HCT116 (cell line): ENCODE results near the gene ACSF2. TPM values are rescaled to one million over a fixed set of nuclear protein-coding genes. Genes with fewer than 3 reads are reported as not detected.

ENCODE experiments used
- ATAC-seq: fragments of 200-7000 bp; cut with Tn5 transposase; 2 replicates; pipeline ENCODE4 v1.9.1; 2020; ENCODE audit warnings: mild to moderate bottlenecking, moderate library complexity
- BruUV-seq: library from RNA; stranded (reverse); fragments of 400-500 nt; replicated peaks from 2 replicates; lab custom pipeline; 2021; lab: Mats Ljungman, UMichigan
- CTCF ChIA-PET: fragments of 300-600 bp; sonication (Branson Sonifier 250); formaldehyde crosslinking; loops from one replicate; lab custom pipeline; 2021; ENCODE audit warnings: antibody characterized with exemption; lab: Charles Lee
- POLR2A ChIA-PET: fragments of 300-600, 350-600 bp; sonication (Branson Sonifier 250); formaldehyde crosslinking; loops from one replicate; lab custom pipeline; 2021; ENCODE audit warnings: antibody characterized with exemption; lab: Charles Lee
- RAD21 ChIA-PET, 2 experiments: fragments of 300-600 bp; sonication (Branson Sonifier 250); formaldehyde crosslinking; loops; one replicate each; lab custom pipeline; 2023; ENCODE audit warnings: low total read pairs in 2 of 2; ENCODE audit not compliant: uncharacterized antibody in 2 of 2, unreplicated experiment in 2 of 2, low non-redundant PET in 1 of 2; lab: Charles Lee
- DNase-seq: peaks from one replicate; pipeline ENCODE4 v3.0.0-alpha.2; 2010; ENCODE audit warnings: low read depth, low spot score
- H2AFZ ChIP-seq: fragments of 200-600 bp; shearing (Covaris generic), sonication (generic); 2 replicates; pipeline ENCODE4 v1.6.1; 2017; ENCODE audit warnings: low read depth, mixed run types, mixed read lengths, antibody characterized with exemption, low read length; ENCODE audit not compliant: poor library complexity, severe bottlenecking
- H3K27ac ChIP-seq: 2 replicates; pipeline ENCODE4 v1.5.1; 2012; ENCODE audit warnings: low read depth, low read length
- H3K27me3 ChIP-seq: fragments of 200-600 bp; sonication (generic); 2 replicates; pipeline ENCODE4 v1.6.1; 2016; ENCODE audit warnings: mixed run types, low read length, mixed read lengths; ENCODE audit not compliant: insufficient read depth
- H3K36me3 ChIP-seq, 2 experiments: fragments of 200-500 bp in 1 of 2; fragments of 200-600 bp in 1 of 2; sonication (Bioruptor generic) in 1 of 2; sonication (generic) in 1 of 2; 2 replicates each; pipeline versions ENCODE4 v1.5.1 to v1.6.1; 2014 to 2016; ENCODE audit warnings: low read length in 2 of 2, inconsistent platforms in 1 of 2, mixed read lengths in 1 of 2, mixed run types in 1 of 2; ENCODE audit not compliant: insufficient read depth in 2 of 2, control insufficient read depth in 1 of 2
- H3K4me1 ChIP-seq, 2 experiments: fragments of 200-600 bp in 1 of 2; sonication (generic) in 1 of 2; 2 replicates each; pipeline versions ENCODE4 v1.5.1 to v1.6.1; 2012 to 2017; ENCODE audit warnings: low read length in 2 of 2, inconsistent platforms in 1 of 2, mild to moderate bottlenecking in 1 of 2, mixed read lengths in 1 of 2, mixed run types in 1 of 2, moderate library complexity in 1 of 2; ENCODE audit not compliant: insufficient read depth in 2 of 2, control insufficient read depth in 1 of 2
- H3K4me2 ChIP-seq: fragments of 200-600 bp; sonication (generic); 2 replicates; pipeline ENCODE4 v1.6.1; 2017; ENCODE audit warnings: mixed run types, low read length, mixed read lengths
- H3K4me3 ChIP-seq, 2 experiments: fragments of 200-600 bp in 1 of 2; sonication (generic) in 1 of 2; replicated peaks in 1 of 2; 2 replicates each; pipeline ENCODE4 v1.5.1; 2011 to 2016; ENCODE audit warnings: low read length in 2 of 2, control low read depth in 1 of 2, low read depth in 1 of 2, mild to moderate bottlenecking in 1 of 2, mixed read lengths in 1 of 2, mixed run types in 1 of 2
- H3K79me2 ChIP-seq: fragments of 200-600 bp; sonication (generic); 2 replicates; pipeline ENCODE4 v1.6.1; 2017; ENCODE audit warnings: mild to moderate bottlenecking, mixed run types, low read length, moderate library complexity, mixed read lengths; ENCODE audit not compliant: insufficient read depth
- H3K9ac ChIP-seq: fragments of 200-600 bp; sonication (generic); 2 replicates; pipeline ENCODE4 v1.6.1; 2016; ENCODE audit warnings: low read length, mixed read lengths
- H3K9me2 ChIP-seq: fragments of 200-600 bp; sonication (generic), shearing (Covaris generic); 2 replicates; pipeline ENCODE4 v1.6.1; 2017; ENCODE audit warnings: mixed run types, mild to moderate bottlenecking, moderate library complexity; ENCODE audit not compliant: insufficient read depth
- H3K9me3 ChIP-seq, 2 experiments: fragments of 200-500 bp in 1 of 2; fragments of 200-600 bp in 1 of 2; sonication (Bioruptor generic) in 1 of 2; sonication (generic) in 1 of 2; 2 replicates each; pipeline ENCODE4 v1.6.1; 2014 to 2017; ENCODE audit warnings: low read length in 2 of 2, mixed read lengths in 2 of 2, inconsistent platforms in 1 of 2, low read depth in 1 of 2, mild to moderate bottlenecking in 1 of 2, mixed run types in 1 of 2, moderate library complexity in 1 of 2; ENCODE audit not compliant: control insufficient read depth in 1 of 2, insufficient read depth in 1 of 2
- H4K20me1 ChIP-seq: fragments of 200-600 bp; sonication (generic), shearing (Covaris generic); 2 replicates; pipeline ENCODE4 v1.6.1; 2017; ENCODE audit warnings: mixed run types, mild to moderate bottlenecking, moderate library complexity; ENCODE audit not compliant: insufficient read depth
- CBX3 ChIP-seq: IDR thresholded peaks from 2 replicates; pipeline ENCODE4 v1.6.1; 2012; ENCODE audit warnings: low read depth
- EGR1 ChIP-seq: IDR thresholded peaks from 2 replicates; pipeline ENCODE4 v1.6.1; 2012; ENCODE audit warnings: low read depth
- ELF1 ChIP-seq: IDR thresholded peaks from 2 replicates; pipeline ENCODE4 v1.6.1; 2012; ENCODE audit warnings: low read depth, borderline replicate concordance
- EZH2 ChIP-seq: fragments of 200-600 bp; sonication (generic); IDR thresholded peaks from 2 replicates; pipeline ENCODE4 v1.6.1; 2017; ENCODE audit warnings: antibody characterized with exemption, mixed run types
- EZH2phosphoT487 ChIP-seq: fragments of 200-600 bp; IDR thresholded peaks from 2 replicates; pipeline ENCODE4 v1.6.1; 2018; ENCODE audit warnings: antibody characterized with exemption, borderline replicate concordance
- FOSL1 ChIP-seq: IDR thresholded peaks from 2 replicates; pipeline ENCODE4 v1.6.1; 2012; ENCODE audit warnings: low read depth
- POLR2AphosphoS5 ChIP-seq: IDR thresholded peaks from 2 replicates; pipeline ENCODE4 v1.6.1; 2011; ENCODE audit warnings: mild to moderate bottlenecking, low read depth, low read length, moderate library complexity
- RAD21 ChIP-seq: IDR thresholded peaks from 2 replicates; pipeline ENCODE4 v1.6.1; 2012; ENCODE audit warnings: low read depth, mild to moderate bottlenecking
- SIN3A ChIP-seq: IDR thresholded peaks from 2 replicates; pipeline ENCODE4 v1.6.1; 2012; ENCODE audit warnings: low read depth
- SP1 ChIP-seq: IDR thresholded peaks from 2 replicates; pipeline ENCODE4 v1.6.1; 2012; ENCODE audit warnings: low read depth
- SRF ChIP-seq: IDR thresholded peaks from 2 replicates; pipeline ENCODE4 v1.6.1; 2012; ENCODE audit warnings: low read depth
- TCF7L2 ChIP-seq: IDR thresholded peaks from 2 replicates; pipeline ENCODE4 v1.7.0; 2011; ENCODE audit warnings: borderline replicate concordance, inconsistent platforms; ENCODE audit not compliant: insufficient read depth, insufficient read length; ENCODE audit errors: extremely low read depth
- YY1 ChIP-seq: IDR thresholded peaks from 2 replicates; pipeline ENCODE4 v1.6.1; 2011; ENCODE audit warnings: low read length, low read depth, moderate library complexity, mild to moderate bottlenecking; ENCODE audit not compliant: insufficient replicate concordance; ENCODE audit errors: extremely low read depth
- ZFX ChIP-seq: fragments of 450-650 bp; IDR thresholded peaks from 2 replicates; pipeline ENCODE4 v1.6.1; 2017
- ZNF274 ChIP-seq: fragments of 200-500 bp; sonication (Bioruptor generic); IDR thresholded peaks from 2 replicates; pipeline ENCODE4 v1.6.1; 2014; ENCODE audit warnings: mild to moderate bottlenecking, low read depth, low read length, inconsistent platforms
- intact Hi-C: fragments of 100-400 bp; cut with micrococcal nuclease; formaldehyde crosslinking; loops from 2 replicates; pipeline ENCODE4 v1.10.0; 2022
- total RNA-seq: library from RNA; stranded (reverse); gene quantifications from one replicate; pipeline ENCODE4 v1.2.1, GENCODE V29; 2021; ENCODE audit not compliant: unreplicated experiment
- TF ChIP-seq, protein P1 (sequence below): IDR thresholded peaks from 2 replicates; pipeline ENCODE4 v1.6.1; 2011; ENCODE audit warnings: mild to moderate bottlenecking, low read length, moderate library complexity; ENCODE audit not compliant: insufficient replicate concordance; ENCODE audit errors: extremely low read depth
- TF ChIP-seq, protein P2 (sequence below): IDR thresholded peaks from 2 replicates; pipeline ENCODE4 v1.6.1; 2012; ENCODE audit warnings: low read depth
- TF ChIP-seq, protein P3 (sequence below): IDR thresholded peaks from 2 replicates; pipeline ENCODE4 v1.6.1; 2012

ACSF2 gene
- total RNA-seq, 1 experiment from 2014 or later = 52.4 TPM

DNA sequence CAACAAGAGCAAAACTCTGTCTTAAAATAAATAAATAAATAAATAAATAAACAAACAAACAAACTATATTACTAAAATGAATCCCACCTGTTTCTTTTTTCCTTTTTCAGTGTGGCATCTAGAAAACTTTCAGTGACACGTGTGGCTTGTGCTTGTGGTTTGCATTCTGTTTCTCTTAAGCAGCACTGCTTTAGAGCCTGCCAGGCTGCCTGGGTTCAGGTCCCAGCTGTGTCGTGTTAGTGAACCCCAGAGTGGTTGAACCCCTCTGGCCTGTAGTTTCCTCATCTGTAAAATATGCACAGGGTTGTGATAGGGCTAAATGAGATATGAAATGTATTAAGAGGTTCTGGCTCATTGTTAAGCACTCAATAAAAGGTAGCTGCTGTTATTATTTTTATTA lies 94.5 kb downstream of the ACSF2 start:
- no TSS peak for BruUV-seq
- POLR2A ChIA-PET = no interaction called here

More for the DNA sequence above, 94.5 kb downstream of the ACSF2 start:
- H2AFZ ChIP-seq = no peak overlapping the region
- no peaks in the 10 kb centered on the region for H3K9me3 ChIP-seq
- no peaks in the 10 kb centered on the region for H3K9me2 ChIP-seq
- no peak overlapping the region for H3K27ac ChIP-seq
- no peaks in the 10 kb centered on the region for H4K20me1 ChIP-seq
- TF ChIP-seq SIN3A = no peak
- TF ChIP-seq SRF = no peak
- TF ChIP-seq, protein P1, sequence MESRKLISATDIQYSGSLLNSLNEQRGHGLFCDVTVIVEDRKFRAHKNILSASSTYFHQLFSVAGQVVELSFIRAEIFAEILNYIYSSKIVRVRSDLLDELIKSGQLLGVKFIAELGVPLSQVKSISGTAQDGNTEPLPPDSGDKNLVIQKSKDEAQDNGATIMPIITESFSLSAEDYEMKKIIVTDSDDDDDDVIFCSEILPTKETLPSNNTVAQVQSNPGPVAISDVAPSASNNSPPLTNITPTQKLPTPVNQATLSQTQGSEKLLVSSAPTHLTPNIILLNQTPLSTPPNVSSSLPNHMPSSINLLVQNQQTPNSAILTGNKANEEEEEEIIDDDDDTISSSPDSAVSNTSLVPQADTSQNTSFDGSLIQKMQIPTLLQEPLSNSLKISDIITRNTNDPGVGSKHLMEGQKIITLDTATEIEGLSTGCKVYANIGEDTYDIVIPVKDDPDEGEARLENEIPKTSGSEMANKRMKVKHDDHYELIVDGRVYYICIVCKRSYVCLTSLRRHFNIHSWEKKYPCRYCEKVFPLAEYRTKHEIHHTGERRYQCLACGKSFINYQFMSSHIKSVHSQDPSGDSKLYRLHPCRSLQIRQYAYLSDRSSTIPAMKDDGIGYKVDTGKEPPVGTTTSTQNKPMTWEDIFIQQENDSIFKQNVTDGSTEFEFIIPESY = no peak
- TF ChIP-seq, protein P2, sequence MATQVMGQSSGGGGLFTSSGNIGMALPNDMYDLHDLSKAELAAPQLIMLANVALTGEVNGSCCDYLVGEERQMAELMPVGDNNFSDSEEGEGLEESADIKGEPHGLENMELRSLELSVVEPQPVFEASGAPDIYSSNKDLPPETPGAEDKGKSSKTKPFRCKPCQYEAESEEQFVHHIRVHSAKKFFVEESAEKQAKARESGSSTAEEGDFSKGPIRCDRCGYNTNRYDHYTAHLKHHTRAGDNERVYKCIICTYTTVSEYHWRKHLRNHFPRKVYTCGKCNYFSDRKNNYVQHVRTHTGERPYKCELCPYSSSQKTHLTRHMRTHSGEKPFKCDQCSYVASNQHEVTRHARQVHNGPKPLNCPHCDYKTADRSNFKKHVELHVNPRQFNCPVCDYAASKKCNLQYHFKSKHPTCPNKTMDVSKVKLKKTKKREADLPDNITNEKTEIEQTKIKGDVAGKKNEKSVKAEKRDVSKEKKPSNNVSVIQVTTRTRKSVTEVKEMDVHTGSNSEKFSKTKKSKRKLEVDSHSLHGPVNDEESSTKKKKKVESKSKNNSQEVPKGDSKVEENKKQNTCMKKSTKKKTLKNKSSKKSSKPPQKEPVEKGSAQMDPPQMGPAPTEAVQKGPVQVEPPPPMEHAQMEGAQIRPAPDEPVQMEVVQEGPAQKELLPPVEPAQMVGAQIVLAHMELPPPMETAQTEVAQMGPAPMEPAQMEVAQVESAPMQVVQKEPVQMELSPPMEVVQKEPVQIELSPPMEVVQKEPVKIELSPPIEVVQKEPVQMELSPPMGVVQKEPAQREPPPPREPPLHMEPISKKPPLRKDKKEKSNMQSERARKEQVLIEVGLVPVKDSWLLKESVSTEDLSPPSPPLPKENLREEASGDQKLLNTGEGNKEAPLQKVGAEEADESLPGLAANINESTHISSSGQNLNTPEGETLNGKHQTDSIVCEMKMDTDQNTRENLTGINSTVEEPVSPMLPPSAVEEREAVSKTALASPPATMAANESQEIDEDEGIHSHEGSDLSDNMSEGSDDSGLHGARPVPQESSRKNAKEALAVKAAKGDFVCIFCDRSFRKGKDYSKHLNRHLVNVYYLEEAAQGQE = no peak
- TF ChIP-seq FOSL1 = no peak
- TF ChIP-seq, protein P3, sequence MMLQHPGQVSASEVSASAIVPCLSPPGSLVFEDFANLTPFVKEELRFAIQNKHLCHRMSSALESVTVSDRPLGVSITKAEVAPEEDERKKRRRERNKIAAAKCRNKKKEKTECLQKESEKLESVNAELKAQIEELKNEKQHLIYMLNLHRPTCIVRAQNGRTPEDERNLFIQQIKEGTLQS = no peak
- TF ChIP-seq RAD21 = no peak
- TF ChIP-seq EGR1 = no peak
- no peak for TF ChIP-seq TCF7L2
- TF ChIP-seq EZH2phosphoT487 = no peak
- no peak for TF ChIP-seq ZNF274
- TF ChIP-seq ELF1 = no peak
- no peak for TF ChIP-seq EZH2
- no peak for TF ChIP-seq POLR2AphosphoS5
- no peak for TF ChIP-seq CBX3
- TF ChIP-seq YY1 = no peak
- TF ChIP-seq ZFX = no peak
- TF ChIP-seq SP1 = no peak
- intact Hi-C loops = no loop called here
- ChIA-PET CTCF (interaction anchor here (1.0 kb wide), 1 partner anchor 20 kb away, joined by 3 read pairs; no protein-coding TSS in a partner anchor), RAD21 (no interaction called here)
- H3K36me3 ChIP-seq = no peaks in the 10 kb centered on the region
- no peak for DNase-seq
- no peaks in the 10 kb centered on the region for H3K79me2 ChIP-seq
- ATAC-seq = no peak
- H3K27me3 ChIP-seq = no peaks in the 10 kb centered on the region
- H3K4me1 ChIP-seq = peaks cover 0 to 6% of the 10 kb centered on the region in 2 experiments; a peak in 1 of 4 replicates
- no peak overlapping the region for H3K4me2 ChIP-seq
- H3K9ac ChIP-seq = no peak overlapping the region
- no peak overlapping the region for H3K4me3 ChIP-seq
